Hematopoietic multipotent progenitor cell treated with erythropoietin and hydrocortisone succinate and interleukin-3 and kit ligand, for 6 days (in vitro differentiated cells): ENCODE data around the gene CYP26C1.
A peak's percentile ranks its signal among the peaks of the same experiment; 100 is the strongest.
"Not testable (repeated sequence)": the region's sequence is repeated elsewhere in the genome, so short reads cannot be mapped to it uniquely, and the experiment has no call there.

ENCODE experiments used
- DNase-seq: peaks from one replicate; pipeline ENCODE4 v3.0.0-alpha.2; 2015

The CYP26C1 gene

GRCh38 chr10:93079663-93080349 is 19.2 kb downstream of the CYP26C1 start:
- DNase-seq, result no peak

GRCh38 chr10:93080350-93081046 is 19.9 kb downstream of the CYP26C1 start:
- peak; percentile 76 for DNase-seq

GRCh38 chr10:93081318-93081717 is 20.7 kb downstream of the CYP26C1 start:
- DNase-seq, result no peak

- no peak for DNase-seq
Observed at GRCh38 chr10:93081834-93082233, 21.2 kb downstream of the CYP26C1 start.

GRCh38 chr10:93083743-93084539 is 23.3 kb downstream of the CYP26C1 start:
- DNase-seq, result no peak

GRCh38 chr10:93085272-93085859 is 24.8 kb downstream of the CYP26C1 start:
- DNase-seq, result no peak

- DNase-seq, result no peak
Observed at GRCh38 chr10:93086289-93086688, 25.7 kb downstream of the CYP26C1 start.

GRCh38 chr10:93087846-93088245 is 27.2 kb downstream of the CYP26C1 start:
- DNase-seq, result no peak

- DNase-seq, result no peak
Observed at GRCh38 chr10:93088466-93088865, 27.9 kb downstream of the CYP26C1 start.

- no peak for DNase-seq
Observed at GRCh38 chr10:93090619-93091018, 30.0 kb downstream of the CYP26C1 start.

- DNase-seq, result no peak
Observed at GRCh38 chr10:93091960-93092359, 31.4 kb downstream of the CYP26C1 start.

- no peak for DNase-seq
Observed at GRCh38 chr10:93095225-93095624, 34.6 kb downstream of the CYP26C1 start.

GRCh38 chr10:93096901-93097300 is 36.3 kb downstream of the CYP26C1 start:
- no peak for DNase-seq

- no peak for DNase-seq
Observed at GRCh38 chr10:93097386-93097785, 36.8 kb downstream of the CYP26C1 start.

- DNase-seq, result no peak
Observed at GRCh38 chr10:93098816-93099215, 38.2 kb downstream of the CYP26C1 start.

- DNase-seq, result no peak
Observed at GRCh38 chr10:93099670-93100069, 39.1 kb downstream of the CYP26C1 start.

- DNase-seq, result not testable (repeated sequence)
Observed at GRCh38 chr10:93101148-93101547, 40.5 kb downstream of the CYP26C1 start.

- DNase-seq, result no peak
Observed at GRCh38 chr10:93103953-93104352, 43.4 kb downstream of the CYP26C1 start.

- no peak for DNase-seq
Observed at GRCh38 chr10:93106631-93107072, 46.1 kb downstream of the CYP26C1 start.

GRCh38 chr10:93110472-93111146 is 50.0 kb downstream of the CYP26C1 start:
- DNase-seq, result no peak

- no peak for DNase-seq
Observed at GRCh38 chr10:93113042-93113441, 52.4 kb downstream of the CYP26C1 start.

GRCh38 chr10:93115661-93116383 is 55.2 kb downstream of the CYP26C1 start:
- peak; percentile 83 for DNase-seq
